ENCODE measurements around the gene DOCK10.

Gene DOCK10

DNA sequence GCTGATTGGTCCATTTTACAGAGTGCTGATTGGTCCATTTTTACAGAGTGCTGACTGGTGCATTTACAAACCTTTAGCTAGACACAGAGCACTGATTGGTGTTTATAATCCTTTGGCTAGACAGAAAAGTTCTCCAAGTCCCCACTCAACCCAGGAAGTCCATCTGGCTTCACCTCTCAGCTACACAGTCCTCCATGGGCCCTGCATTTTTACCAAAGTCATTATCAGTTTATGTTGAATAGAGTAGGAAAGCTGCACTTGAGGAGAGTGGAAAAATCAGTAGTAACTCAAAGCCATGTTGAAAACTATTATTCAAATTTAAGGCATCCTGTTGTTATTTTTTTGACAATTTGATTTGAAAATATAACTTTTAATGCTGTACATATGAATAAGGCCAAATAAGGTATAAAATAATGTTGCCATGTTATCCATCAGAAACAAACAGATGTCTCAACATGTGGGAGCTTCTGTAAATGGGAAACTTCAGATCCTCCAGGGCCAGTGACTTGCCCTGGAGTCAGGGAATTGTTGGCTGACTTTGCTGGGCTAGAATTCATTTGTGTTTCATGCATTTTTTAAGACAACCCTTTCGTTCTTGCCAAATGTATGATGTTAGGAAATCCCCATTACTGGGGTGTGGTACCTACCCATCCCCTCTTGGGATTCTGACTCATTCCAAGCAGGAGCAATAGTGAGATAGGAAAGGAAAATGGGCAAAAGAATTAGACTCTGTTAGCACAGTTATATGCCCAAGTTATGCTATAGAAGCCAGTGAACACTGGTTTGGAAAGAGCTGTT, 288.3 kb downstream of the DOCK10 start:
- no peak for DNase-seq (ENCODE audit: extremely low read depth, insufficient read length)
- TF ChIP-seq, protein P1, sequence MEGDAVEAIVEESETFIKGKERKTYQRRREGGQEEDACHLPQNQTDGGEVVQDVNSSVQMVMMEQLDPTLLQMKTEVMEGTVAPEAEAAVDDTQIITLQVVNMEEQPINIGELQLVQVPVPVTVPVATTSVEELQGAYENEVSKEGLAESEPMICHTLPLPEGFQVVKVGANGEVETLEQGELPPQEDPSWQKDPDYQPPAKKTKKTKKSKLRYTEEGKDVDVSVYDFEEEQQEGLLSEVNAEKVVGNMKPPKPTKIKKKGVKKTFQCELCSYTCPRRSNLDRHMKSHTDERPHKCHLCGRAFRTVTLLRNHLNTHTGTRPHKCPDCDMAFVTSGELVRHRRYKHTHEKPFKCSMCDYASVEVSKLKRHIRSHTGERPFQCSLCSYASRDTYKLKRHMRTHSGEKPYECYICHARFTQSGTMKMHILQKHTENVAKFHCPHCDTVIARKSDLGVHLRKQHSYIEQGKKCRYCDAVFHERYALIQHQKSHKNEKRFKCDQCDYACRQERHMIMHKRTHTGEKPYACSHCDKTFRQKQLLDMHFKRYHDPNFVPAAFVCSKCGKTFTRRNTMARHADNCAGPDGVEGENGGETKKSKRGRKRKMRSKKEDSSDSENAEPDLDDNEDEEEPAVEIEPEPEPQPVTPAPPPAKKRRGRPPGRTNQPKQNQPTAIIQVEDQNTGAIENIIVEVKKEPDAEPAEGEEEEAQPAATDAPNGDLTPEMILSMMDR (IDR thresholded peaks at IDR 0.05; ENCODE audit: insufficient read depth, low read length, poor library complexity, severe bottlenecking), result no peak
- H3K27me3 ChIP-seq (replicated peaks; ENCODE audit: control insufficient read depth, insufficient read depth, low read length), result no peaks in the 10 kb centered on the region
- H3K4me3 ChIP-seq (replicated peaks; ENCODE audit: low read depth, low read length), result no peak overlapping the region
- H3K36me3 ChIP-seq (ENCODE audit: control insufficient read depth, insufficient read depth, low read length), result peaks cover 4% of the 10 kb centered on the region

DNA sequence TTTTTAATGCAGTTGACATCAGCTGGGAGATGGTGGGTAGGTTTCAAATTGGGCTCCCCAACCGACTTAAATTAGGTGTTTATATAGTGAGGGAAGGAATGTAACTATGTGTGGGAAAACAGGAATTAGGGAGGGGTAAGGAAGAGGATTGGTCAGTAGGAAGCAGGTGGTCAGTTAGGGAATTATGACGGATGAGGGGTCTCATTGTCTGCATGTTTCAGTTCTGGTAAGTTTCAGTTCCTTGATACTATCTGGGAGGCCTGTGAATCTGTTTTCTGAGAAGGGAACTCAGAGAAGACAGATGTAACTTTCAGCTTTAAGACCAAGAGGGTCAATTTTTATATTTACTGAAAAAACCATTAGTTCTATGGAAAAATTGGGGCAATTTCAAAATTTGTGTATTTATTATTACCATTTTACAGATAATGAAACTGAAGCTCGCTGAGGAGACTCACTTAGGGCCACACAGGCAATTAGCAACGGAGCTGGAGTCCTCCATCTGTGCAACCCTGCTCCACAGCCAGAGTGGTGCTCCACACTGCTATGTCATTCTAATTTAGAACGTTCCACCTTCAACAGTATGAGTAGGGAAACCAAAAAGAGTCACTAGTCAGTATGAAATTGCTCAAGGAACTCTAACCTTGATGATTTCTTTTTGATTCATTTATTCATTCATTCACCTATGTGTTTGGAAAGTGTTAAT, 290.1 kb downstream of the DOCK10 start:
- H3K27me3 ChIP-seq (replicated peaks; ENCODE audit: control insufficient read depth, insufficient read depth, low read length), result no peaks in the 10 kb centered on the region
- H3K4me3 ChIP-seq (replicated peaks; ENCODE audit: low read depth, low read length), result no peak overlapping the region

DNA sequence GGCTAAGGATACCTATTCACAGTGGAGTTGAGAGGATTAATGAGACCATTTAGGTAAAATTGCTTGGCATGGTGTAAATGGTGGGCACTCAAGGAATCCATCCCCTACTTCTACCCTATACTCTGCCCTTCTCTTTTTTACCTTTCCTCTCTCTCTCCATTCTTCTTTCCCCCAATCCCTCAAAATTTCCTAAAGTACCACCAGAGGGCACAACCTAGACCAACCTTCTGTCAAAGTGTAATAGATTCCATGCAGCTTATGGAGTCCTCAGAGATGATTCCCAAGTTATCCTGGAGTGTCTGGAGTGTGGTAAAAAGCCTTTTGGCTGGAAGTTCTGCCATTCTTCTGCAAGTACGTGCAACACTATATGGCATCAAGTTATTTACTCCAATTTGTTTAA, 293.1 kb downstream of the DOCK10 start:
- TF ChIP-seq, protein P1 (IDR thresholded peaks at IDR 0.05; ENCODE audit: insufficient read depth, low read length, poor library complexity, severe bottlenecking), result no peak
- Histone ChIP-seq H3K4me3 (replicated peaks; ENCODE audit: low read depth, low read length) (no peak overlapping the region), H3K36me3 (ENCODE audit: control insufficient read depth, insufficient read depth, low read length) (no peaks in the 10 kb centered on the region), H3K27me3 (replicated peaks; ENCODE audit: control insufficient read depth, insufficient read depth, low read length) (no peaks in the 10 kb centered on the region)
- no peak for DNase-seq (ENCODE audit: extremely low read depth, insufficient read length)

More for the DNA sequence above, 290.1 kb downstream of the DOCK10 start:
- TF ChIP-seq, protein P1 (IDR thresholded peaks at IDR 0.05; ENCODE audit: insufficient read depth, low read length, poor library complexity, severe bottlenecking), result no peak
- H3K36me3 ChIP-seq (ENCODE audit: control insufficient read depth, insufficient read depth, low read length), result no peaks in the 10 kb centered on the region
- no peak for DNase-seq (ENCODE audit: extremely low read depth, insufficient read length)

DNA sequence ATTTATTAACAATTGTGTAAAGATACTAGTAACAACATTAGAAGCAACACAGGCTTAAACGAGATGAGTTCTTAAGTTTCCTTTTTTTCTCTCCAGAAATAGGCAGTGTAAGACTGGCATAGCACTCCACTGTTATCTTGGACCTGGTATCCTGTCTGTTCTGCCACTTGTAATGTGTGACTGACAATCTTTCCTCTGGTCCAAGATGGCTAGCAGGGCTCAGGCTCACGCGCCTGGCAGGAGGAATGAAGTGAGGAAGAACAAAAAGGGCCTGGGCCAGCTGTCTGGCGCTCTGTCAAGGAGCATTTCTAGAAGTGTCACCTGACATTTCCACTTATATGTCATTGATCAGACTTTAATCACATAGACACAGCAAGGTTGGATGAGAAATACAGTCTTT, 294.5 kb downstream of the DOCK10 start:
- TF ChIP-seq, protein P1 (IDR thresholded peaks at IDR 0.05; ENCODE audit: insufficient read depth, low read length, poor library complexity, severe bottlenecking), result no peak

DNA sequence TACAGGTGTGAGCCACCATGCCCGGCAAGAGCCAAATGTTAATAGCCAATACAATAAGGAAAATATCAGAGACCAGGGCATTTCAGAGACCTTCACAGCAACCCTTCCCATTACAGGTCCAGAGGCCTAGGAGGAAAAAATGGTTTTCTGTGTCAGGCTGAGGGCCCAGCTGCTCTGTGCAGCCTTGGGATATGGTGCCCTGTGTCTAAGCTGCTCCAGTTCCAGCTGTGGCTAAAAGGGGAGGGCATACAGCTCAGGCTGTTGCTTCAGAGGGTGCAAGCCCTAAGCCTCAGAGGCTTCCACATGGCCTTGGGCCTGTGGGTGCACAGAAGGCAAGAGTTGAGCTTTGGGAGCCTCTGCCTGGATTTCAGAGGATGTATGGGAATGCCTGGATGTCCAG, 306.0 kb downstream of the DOCK10 start:
- Histone ChIP-seq H3K4me3 (replicated peaks; ENCODE audit: low read depth, low read length) (no peak overlapping the region), H3K27me3 (replicated peaks; ENCODE audit: control insufficient read depth, insufficient read depth, low read length) (no peaks in the 10 kb centered on the region), H3K36me3 (ENCODE audit: control insufficient read depth, insufficient read depth, low read length) (no peaks in the 10 kb centered on the region)
- no peak for DNase-seq (ENCODE audit: extremely low read depth, insufficient read length)
- TF ChIP-seq, protein P1 (IDR thresholded peaks at IDR 0.05; ENCODE audit: insufficient read depth, low read length, poor library complexity, severe bottlenecking), result no peak

More for the DNA sequence above, 294.5 kb downstream of the DOCK10 start:
- DNase-seq (ENCODE audit: extremely low read depth, insufficient read length), result no peak
- Histone ChIP-seq H3K27me3 (replicated peaks; ENCODE audit: control insufficient read depth, insufficient read depth, low read length) (no peaks in the 10 kb centered on the region), H3K36me3 (ENCODE audit: control insufficient read depth, insufficient read depth, low read length) (no peaks in the 10 kb centered on the region), H3K4me3 (replicated peaks; ENCODE audit: low read depth, low read length) (no peak overlapping the region)
